Karpas-422 (cell line): ENCODE data around the gene TBL1X. TPM values are rescaled to one million over a fixed set of nuclear protein-coding genes. Genes with fewer than 3 reads are reported as not detected.
"Not testable (repeated sequence)": the region's sequence is repeated elsewhere in the genome, so short reads cannot be mapped to it uniquely, and the experiment has no call there.

Experiments
- DNase-seq: peaks from one replicate; pipeline ENCODE4 v3.0.0-alpha.2; 2015
- H2AFZ ChIP-seq: fragments of 200-600 bp; sonication (generic); 2 replicates; pipeline ENCODE4 v1.6.1; 2014; ENCODE audit warnings: antibody characterized with exemption, low read length, mixed read lengths
- H3K27ac ChIP-seq: fragments of 200-600 bp; sonication (generic); 2 replicates; pipeline ENCODE4 v1.5.1; 2014; ENCODE audit warnings: mild to moderate bottlenecking, low read length, moderate library complexity
- H3K27me3 ChIP-seq: fragments of 200-600 bp; sonication (generic); 2 replicates; pipeline ENCODE4 v1.6.1; 2014; ENCODE audit warnings: low read length, mixed read lengths
- H3K36me3 ChIP-seq: fragments of 200-600 bp; sonication (generic); 2 replicates; pipeline ENCODE4 v1.6.1; 2014; ENCODE audit warnings: low read length, mixed read lengths; ENCODE audit not compliant: insufficient read depth
- H3K4me1 ChIP-seq: fragments of 200-600 bp; sonication (generic); 2 replicates; pipeline ENCODE4 v1.6.1; 2014; ENCODE audit warnings: mild to moderate bottlenecking, low read length, mixed read lengths
- H3K4me2 ChIP-seq: fragments of 200-600 bp; sonication (generic); 2 replicates; pipeline ENCODE4 v1.6.1; 2014; ENCODE audit warnings: low read length, low read depth, mild to moderate bottlenecking; ENCODE audit not compliant: poor library complexity, severe bottlenecking
- H3K4me3 ChIP-seq: fragments of 200-600 bp; sonication (generic); 2 replicates; pipeline ENCODE4 v1.5.1; 2014; ENCODE audit warnings: mild to moderate bottlenecking, antibody characterized with exemption, low read length, mixed read lengths
- H3K79me2 ChIP-seq: fragments of 200-600 bp; sonication (generic); 2 replicates; pipeline ENCODE4 v1.6.1; 2014; ENCODE audit warnings: mild to moderate bottlenecking, low read length, mixed read lengths
- H3K9ac ChIP-seq: fragments of 200-600 bp; sonication (generic); 2 replicates; pipeline ENCODE4 v1.6.0; 2014; ENCODE audit warnings: low read length
- H3K9me2 ChIP-seq: fragments of 200-600 bp; sonication (generic), shearing (Covaris generic); replicated peaks from 2 replicates; pipeline ENCODE4 v1.6.0; 2014; ENCODE audit warnings: mild to moderate bottlenecking, low read length, moderate library complexity; ENCODE audit not compliant: insufficient read depth
- H3K9me3 ChIP-seq: fragments of 300-700, 200-600 bp; sonication (generic); 2 replicates; pipeline ENCODE4 v1.6.1; 2014; ENCODE audit warnings: low read length, mixed read lengths
- H4K20me1 ChIP-seq: fragments of 200-600 bp; sonication (generic); 2 replicates; pipeline ENCODE4 v1.6.1; 2014; ENCODE audit warnings: mild to moderate bottlenecking, antibody characterized with exemption, low read length, low read depth; ENCODE audit not compliant: insufficient read depth
- total RNA-seq: library from RNA; depleted of rRNA; stranded (reverse); fragments of >200 nt; shearing (Covaris generic); gene quantifications from 2 replicates; pipeline ENCODE4 v1.2.3, GENCODE V29; 2014; ENCODE audit warnings: low replicate concordance

The TBL1X gene
- total RNA-seq, 1 experiment from 2014 or later, result 9.4 TPM

GRCh38 chrX:9535101-9535500 lies 70.2 kb downstream of the TBL1X start:
- no peak overlapping the region for H3K9ac ChIP-seq
- no peak overlapping the region for H2AFZ ChIP-seq
- H3K9me3 ChIP-seq, result no peaks in the 10 kb centered on the region
- no peak overlapping the region for H3K27ac ChIP-seq
- H3K36me3 ChIP-seq, result no peaks in the 10 kb centered on the region
- H4K20me1 ChIP-seq, result 0 out of 2 replicates have a peak, but pooled peaks cover 3% of the 10 kb centered on the region
- no peak overlapping the region for H3K4me2 ChIP-seq
- no peaks in the 10 kb centered on the region for H3K79me2 ChIP-seq
- H3K9me2 ChIP-seq, result no peaks in the 10 kb centered on the region
- peaks cover 11% of the 10 kb centered on the region for H3K4me1 ChIP-seq
- H3K27me3 ChIP-seq, result no peaks in the 10 kb centered on the region
- no peak overlapping the region for H3K4me3 ChIP-seq
- no peak for DNase-seq

GRCh38 chrX:9536156-9536555 lies 71.3 kb downstream of the TBL1X start:
- H4K20me1 ChIP-seq, H2AFZ ChIP-seq, H3K9me2 ChIP-seq, H3K27me3 ChIP-seq, H3K9me3 ChIP-seq, H3K9ac ChIP-seq, H3K4me2 ChIP-seq, H3K27ac ChIP-seq, H3K36me3 ChIP-seq, H3K4me3 ChIP-seq, H3K79me2 ChIP-seq, H3K4me1 ChIP-seq, DNase-seq: not testable (repeated sequence)

- H3K9me2 ChIP-seq, result no peaks in the 10 kb centered on the region
- no peak for DNase-seq
- H3K4me2 ChIP-seq, result no peak overlapping the region
- no peaks in the 10 kb centered on the region for H3K36me3 ChIP-seq
- no peak overlapping the region for H3K27ac ChIP-seq
- no peak overlapping the region for H3K4me3 ChIP-seq
- H2AFZ ChIP-seq, result no peak overlapping the region
- H4K20me1 ChIP-seq, result 0 out of 2 replicates have a peak, but pooled peaks cover 3% of the 10 kb centered on the region
- no peaks in the 10 kb centered on the region for H3K79me2 ChIP-seq
- H3K4me1 ChIP-seq, result no peaks in the 10 kb centered on the region
- no peak overlapping the region for H3K9ac ChIP-seq
- no peaks in the 10 kb centered on the region for H3K27me3 ChIP-seq
- H3K9me3 ChIP-seq, result no peaks in the 10 kb centered on the region
Observed at GRCh38 chrX:9537781-9538180, 72.9 kb downstream of the TBL1X start.

- Histone ChIP-seq H3K4me1 (no peaks in the 10 kb centered on the region), H3K9me3 (no peaks in the 10 kb centered on the region), H2AFZ (no peak overlapping the region), H3K27me3 (no peaks in the 10 kb centered on the region), H4K20me1 (0 out of 2 replicates have a peak, but pooled peaks cover 3% of the 10 kb centered on the region), H3K27ac (no peak overlapping the region), H3K9me2 (no peaks in the 10 kb centered on the region), H3K36me3 (no peaks in the 10 kb centered on the region), H3K4me3 (no peak overlapping the region), H3K9ac (no peak overlapping the region), H3K4me2 (no peak overlapping the region), H3K79me2 (no peaks in the 10 kb centered on the region)
- DNase-seq, result no peak
Observed at GRCh38 chrX:9538544-9539045, 73.7 kb downstream of the TBL1X start.

GRCh38 chrX:9539605-9540387 lies 74.9 kb downstream of the TBL1X start:
- Histone ChIP-seq H3K9me2 (no peaks in the 10 kb centered on the region), H3K36me3 (no peaks in the 10 kb centered on the region), H3K4me2 (no peak overlapping the region), H3K79me2 (no peaks in the 10 kb centered on the region), H3K4me3 (no peak overlapping the region), H3K9me3 (no peaks in the 10 kb centered on the region), H3K9ac (no peak overlapping the region), H3K27me3 (no peaks in the 10 kb centered on the region), H4K20me1 (0 out of 2 replicates have a peak, but pooled peaks cover 3% of the 10 kb centered on the region), H2AFZ (no peak overlapping the region), H3K4me1 (no peaks in the 10 kb centered on the region), H3K27ac (no peak overlapping the region)
- DNase-seq, result no peak

- no peaks in the 10 kb centered on the region for H3K4me1 ChIP-seq
- H3K4me2 ChIP-seq, result no peak overlapping the region
- H3K4me3 ChIP-seq, result no peak overlapping the region
- no peaks in the 10 kb centered on the region for H3K27me3 ChIP-seq
- no peaks in the 10 kb centered on the region for H4K20me1 ChIP-seq
- H3K36me3 ChIP-seq, result no peaks in the 10 kb centered on the region
- DNase-seq, result no peak
- no peaks in the 10 kb centered on the region for H3K9me2 ChIP-seq
- no peaks in the 10 kb centered on the region for H3K79me2 ChIP-seq
- no peaks in the 10 kb centered on the region for H3K9me3 ChIP-seq
- no peak overlapping the region for H2AFZ ChIP-seq
- no peak overlapping the region for H3K27ac ChIP-seq
- H3K9ac ChIP-seq, result no peak overlapping the region
Observed at GRCh38 chrX:9542106-9542760, 77.4 kb downstream of the TBL1X start.

GRCh38 chrX:9542761-9543111 lies 77.9 kb downstream of the TBL1X start:
- Histone ChIP-seq H3K4me3 (no peak overlapping the region), H3K9me3 (no peaks in the 10 kb centered on the region), H3K9me2 (no peaks in the 10 kb centered on the region), H3K79me2 (no peaks in the 10 kb centered on the region), H3K27me3 (no peaks in the 10 kb centered on the region), H3K4me2 (no peak overlapping the region), H3K27ac (no peak overlapping the region), H3K4me1 (no peaks in the 10 kb centered on the region), H2AFZ (no peak overlapping the region), H4K20me1 (no peaks in the 10 kb centered on the region), H3K36me3 (no peaks in the 10 kb centered on the region), H3K9ac (no peak overlapping the region)
- DNase-seq, result no peak

- no peak for DNase-seq
- Histone ChIP-seq H3K27me3 (no peaks in the 10 kb centered on the region), H3K9ac (no peak overlapping the region), H3K9me2 (no peaks in the 10 kb centered on the region), H3K4me2 (no peak overlapping the region), H3K4me3 (no peak overlapping the region), H3K36me3 (no peaks in the 10 kb centered on the region), H3K9me3 (no peaks in the 10 kb centered on the region), H2AFZ (no peak overlapping the region), H3K27ac (no peak overlapping the region), H4K20me1 (0 out of 2 replicates have a peak, but pooled peaks cover 3% of the 10 kb centered on the region), H3K4me1 (no peaks in the 10 kb centered on the region), H3K79me2 (no peaks in the 10 kb centered on the region)
Observed at GRCh38 chrX:9555354-9555753, 90.5 kb downstream of the TBL1X start.
